ENCODE data around the gene CLRN1.

DNA sequence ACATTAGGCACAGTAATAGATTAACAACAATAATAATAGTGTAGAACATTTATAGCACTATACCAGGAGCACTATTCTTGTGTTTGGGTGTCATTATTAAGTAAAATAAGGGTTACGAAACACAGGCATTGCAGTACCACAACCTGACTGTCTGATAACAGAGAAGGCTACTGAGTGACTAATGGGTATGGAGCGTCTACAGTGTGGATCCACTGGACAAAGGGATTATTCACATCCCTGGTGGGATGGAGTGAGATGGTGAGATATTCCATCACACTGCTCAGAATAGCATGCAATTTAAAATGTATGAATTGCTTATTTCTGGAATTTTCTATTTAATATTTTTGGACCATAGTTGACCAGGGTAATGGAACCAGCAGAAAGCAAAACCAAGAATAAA, 85.5 kb downstream of the CLRN1 start:
- TF ChIP-seq GATA3 (IDR thresholded peaks at IDR 0.05; ENCODE audit: low read depth, low read length) (no peak), GATA2 (IDR thresholded peaks at IDR 0.05; ENCODE audit: low read depth, low read length) (no peak)

Measured in SH-SY5Y (cell line).